Measurements from ENCODE around the gene GRIN2D. TPM values are rescaled to one million over a fixed set of nuclear protein-coding genes. Genes with fewer than 3 reads are reported as not detected.
A peak's percentile ranks its signal among the peaks of the same experiment; 100 is the strongest.

Gene GRIN2D
- total and polyA plus RNA-seq, 2 of the 8 experiments (the other 6 are each of a cell fraction or from before 2014, with no cell fraction given): 2.2 to 12.4 TPM

DNA sequence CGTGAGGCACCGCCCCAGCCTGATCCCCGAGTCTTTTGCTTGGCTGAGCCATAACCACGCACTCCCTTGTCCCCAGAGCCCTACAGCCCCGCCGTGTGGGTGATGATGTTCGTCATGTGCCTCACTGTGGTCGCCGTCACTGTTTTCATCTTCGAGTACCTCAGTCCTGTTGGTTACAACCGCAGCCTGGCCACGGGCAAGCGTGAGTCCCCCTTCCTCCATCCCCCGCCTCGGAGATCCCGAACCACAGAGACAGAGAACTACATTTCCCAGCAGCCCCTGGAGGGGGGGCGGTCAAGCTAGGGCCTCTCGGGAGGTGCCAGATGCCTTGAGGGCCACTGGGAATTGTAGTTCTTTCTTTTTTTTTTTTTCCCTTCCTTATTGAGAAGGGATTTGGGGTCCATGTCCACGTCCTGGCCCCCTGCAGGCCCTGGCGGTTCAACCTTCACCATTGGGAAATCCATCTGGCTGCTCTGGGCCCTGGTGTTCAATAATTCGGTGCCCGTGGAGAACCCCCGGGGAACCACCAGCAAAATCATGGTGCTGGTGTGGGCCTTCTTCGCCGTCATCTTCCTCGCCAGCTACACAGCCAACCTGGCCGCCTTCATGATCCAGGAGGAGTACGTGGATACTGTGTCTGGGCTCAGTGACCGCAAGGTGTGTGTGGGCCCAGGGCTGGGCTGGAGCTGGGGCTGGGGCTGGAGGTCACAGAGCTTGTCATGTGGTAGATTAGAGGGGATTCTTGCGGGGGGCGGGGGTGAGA is 25.9 kb downstream of the GRIN2D start:
- Histone ChIP-seq H2BK120ac (replicated peaks; ENCODE audit: low read depth, low read length) (no peak overlapping the region), H3K79me2 (ENCODE audit: control insufficient read depth in 1 of 2, insufficient read depth in 2 of 2, low read length in 2 of 2) (no peaks in the 10 kb centered on the region), H2BK5ac (ENCODE audit: low read depth, low read length) (0 out of 2 replicates have a peak overlapping the region, but pooled peaks have one; percentile 15), H4K5ac (ENCODE audit: insufficient read length, low read depth, low read length) (peak overlapping the region; percentile 70), H4K8ac (ENCODE audit: extremely low read depth, insufficient read depth, low read length) (peak overlapping the region; percentile 88), H3K14ac (ENCODE audit: insufficient read length) (no peak overlapping the region), H3K56ac (replicated peaks; ENCODE audit: insufficient read length, low read depth, low read length) (no peak overlapping the region), H4K20me1 (replicated peaks in 1 of 2; ENCODE audit: control insufficient read depth in 1 of 2, insufficient read depth in 2 of 2, low read length in 2 of 2) (peaks cover 0 to 1% of the 10 kb centered on the region in 2 experiments), H2AK5ac (ENCODE audit: low read depth, low read length) (no peak overlapping the region), H2AFZ (ENCODE audit: low read length) (no peak overlapping the region), H2BK20ac (ENCODE audit: low read length) (no peak overlapping the region), H3K18ac (ENCODE audit: extremely low read depth, low read length) (peak overlapping the region; percentile 42; the same call in 1 of the 2 replicates), H3K79me1 (ENCODE audit: low read depth, low read length) (peaks cover 3% of the 10 kb centered on the region; the same call in 1 of the 2 replicates), H3K27me3 (replicated peaks in 1 of 4; ENCODE audit: control insufficient read depth in 3 of 4, extremely low read depth in 1 of 4, insufficient read depth in 3 of 4, low read length in 3 of 4) (no peaks in the 10 kb centered on the region; a peak in 1 of 7 replicates), H2BK12ac (ENCODE audit: low read depth, low read length) (no peak overlapping the region; the same call in 1 of the 2 replicates), H3K23me2 (ENCODE audit: low read depth, low read length) (no peaks in the 10 kb centered on the region; the same call in 1 of the 2 replicates), H3K4ac (replicated peaks; ENCODE audit: insufficient read length, low read depth, low read length) (no peak overlapping the region), H4K91ac (replicated peaks; ENCODE audit: insufficient read length, low read length) (no peak overlapping the region), H2BK15ac (ENCODE audit: low read length) (no peak overlapping the region), H3K36me3 (ENCODE audit: control insufficient read depth in 2 of 4, insufficient read depth in 4 of 4, low read length in 3 of 4) (no peaks in the 10 kb centered on the region), H3K9ac (replicated peaks in 1 of 4; ENCODE audit: extremely low read depth in 1 of 4, low read depth in 3 of 4, low read length in 3 of 4) (no peak overlapping the region), H3K23ac (ENCODE audit: insufficient read length) (no peak overlapping the region), H3K4me1 (replicated peaks in 1 of 4; ENCODE audit: control insufficient read depth in 3 of 4, insufficient read depth in 4 of 4, low read length in 3 of 4) (peaks cover 0 to 13% (median 5%) of the 10 kb centered on the region in 4 experiments; a peak in 5 of 7 replicates), H3K4me3 (ENCODE audit: extremely low read depth in 1 of 4, insufficient read depth in 2 of 4, low read depth in 3 of 4, low read length in 4 of 4) (no peak overlapping the region), H3K27ac (ENCODE audit: low read depth, low read length) (peak overlapping the region; percentile 54; the same call in 1 of the 2 replicates), H3K4me2 (ENCODE audit: insufficient read depth in 1 of 2, low read depth in 2 of 2, low read length in 2 of 2) (peak overlapping the region in 1 of 2 experiments; percentile 41; a peak in 2 of 4 replicates), H3K9me3 (ENCODE audit: insufficient read depth in 2 of 2, low read depth in 1 of 2, low read length in 1 of 2) (no peaks in the 10 kb centered on the region; a peak in 1 of 4 replicates)
- ChIA-PET POLR2A (ENCODE audit: partially characterized antibody) (interaction anchor here (1.0 to 2.3 kb wide), 4 partner anchors 13 to 18 kb away, joined by 3 to 11 read pairs (median 6); no protein-coding TSS in a partner anchor), CTCF (ENCODE audit: partially characterized antibody) (interaction anchor here (0.7 to 3.2 kb wide), 5 partner anchors 11 to 28 kb away, joined by 4 to 12 read pairs (median 6); partner anchors contain the start of gene KDELR1)
- WGBS, 2 experiments (ENCODE audit: extremely low coverage in 1 of 2, insufficient coverage in 1 of 2, insufficient read length in 1 of 2, insufficient replicate concordance in 2 of 2, low coverage in 1 of 2, low lambda C conversion rate in 2 of 2, missing lambda C conversion rate in 1 of 2): 78% methylated on average over 29 of the region's 31 CpGs; no CpG with 5 or more reads in 1 of the 2 experiments
- FAIRE-seq: no peak
- peak; percentile 49 to 86 for DNase-seq (ENCODE audit: low read depth in 1 of 2, low spot score in 2 of 2)
- TF ChIP-seq TCF12 (IDR thresholded peaks at IDR 0.05; ENCODE audit: low read depth, low read length) (0 out of 2 replicates have a peak, but pooled peaks have one; percentile 34), JUND (IDR thresholded peaks at IDR 0.05; ENCODE audit: low read length) (no peak), CTBP2 (IDR thresholded peaks at IDR 0.05; ENCODE audit: borderline replicate concordance, insufficient read depth, insufficient read length, low read length) (no peak), SIX5 (IDR thresholded peaks at IDR 0.05; ENCODE audit: low read depth, low read length) (peak; percentile 98), CHD1 (IDR thresholded peaks at IDR 0.05; ENCODE audit: low read depth, low read length) (no peak), EGR1 (IDR thresholded peaks at IDR 0.05; ENCODE audit: borderline replicate concordance, low read depth, low read length) (no peak), CHD2 (IDR thresholded peaks at IDR 0.05; ENCODE audit: low read length) (peak; percentile 30; the same call in 1 of the 2 replicates), SP1 (IDR thresholded peaks at IDR 0.05; ENCODE audit: low read depth, low read length) (peak; percentile 57; the same call in 1 of the 2 replicates)
- TF ChIP-seq, protein P1, sequence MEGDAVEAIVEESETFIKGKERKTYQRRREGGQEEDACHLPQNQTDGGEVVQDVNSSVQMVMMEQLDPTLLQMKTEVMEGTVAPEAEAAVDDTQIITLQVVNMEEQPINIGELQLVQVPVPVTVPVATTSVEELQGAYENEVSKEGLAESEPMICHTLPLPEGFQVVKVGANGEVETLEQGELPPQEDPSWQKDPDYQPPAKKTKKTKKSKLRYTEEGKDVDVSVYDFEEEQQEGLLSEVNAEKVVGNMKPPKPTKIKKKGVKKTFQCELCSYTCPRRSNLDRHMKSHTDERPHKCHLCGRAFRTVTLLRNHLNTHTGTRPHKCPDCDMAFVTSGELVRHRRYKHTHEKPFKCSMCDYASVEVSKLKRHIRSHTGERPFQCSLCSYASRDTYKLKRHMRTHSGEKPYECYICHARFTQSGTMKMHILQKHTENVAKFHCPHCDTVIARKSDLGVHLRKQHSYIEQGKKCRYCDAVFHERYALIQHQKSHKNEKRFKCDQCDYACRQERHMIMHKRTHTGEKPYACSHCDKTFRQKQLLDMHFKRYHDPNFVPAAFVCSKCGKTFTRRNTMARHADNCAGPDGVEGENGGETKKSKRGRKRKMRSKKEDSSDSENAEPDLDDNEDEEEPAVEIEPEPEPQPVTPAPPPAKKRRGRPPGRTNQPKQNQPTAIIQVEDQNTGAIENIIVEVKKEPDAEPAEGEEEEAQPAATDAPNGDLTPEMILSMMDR (IDR thresholded peaks at IDR 0.05; ENCODE audit: control extremely low read depth in 1 of 3, insufficient read depth in 1 of 3, low read depth in 1 of 3, low read length in 3 of 3): no peak

All from H1 (cell line).